ENCODE results near the gene CRYBG3.

DNA sequence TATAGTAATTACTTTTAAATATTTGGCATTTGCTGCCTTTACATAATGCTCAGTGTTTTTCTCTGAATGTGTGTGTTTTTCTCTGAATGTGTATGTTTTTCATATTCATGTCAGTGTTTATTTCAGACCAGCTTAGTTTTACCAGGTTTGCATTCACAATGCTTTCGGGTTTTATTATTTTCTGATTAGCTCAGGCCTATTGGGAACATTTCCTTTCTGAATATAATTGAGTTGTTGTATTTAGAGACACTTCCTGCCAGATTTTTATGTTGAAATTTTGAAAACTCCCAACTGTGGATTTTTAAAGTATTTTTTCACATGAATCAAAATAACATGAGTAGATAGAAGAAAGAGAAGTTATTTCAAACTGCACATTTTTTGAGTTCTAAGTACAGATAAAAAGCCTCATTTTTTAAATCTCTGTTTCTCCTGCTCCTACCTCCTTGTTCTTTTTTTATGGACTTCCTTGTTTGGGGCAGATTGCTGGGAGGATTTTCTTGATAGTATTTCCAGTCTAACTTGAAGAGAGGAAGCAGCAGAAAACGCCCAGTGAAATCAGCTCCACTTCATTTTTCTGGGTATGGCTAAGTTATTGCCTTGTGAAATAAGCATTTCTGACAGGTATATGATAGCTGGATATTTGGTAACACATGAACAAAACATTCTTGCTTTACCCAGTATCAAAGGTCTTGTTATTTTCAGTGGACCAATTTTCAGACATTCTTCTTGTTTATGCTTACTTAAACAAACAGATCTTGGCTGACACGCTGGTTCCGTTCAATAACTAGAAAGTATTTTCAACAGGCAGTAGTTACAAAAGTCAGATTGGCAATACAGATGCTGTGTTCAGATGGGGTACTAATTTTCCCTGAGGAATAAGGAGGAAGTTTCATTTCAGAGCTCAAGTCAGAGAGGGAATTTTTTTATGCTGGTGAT lies 79.8 kb downstream of the CRYBG3 start:
- TF ChIP-seq, protein P1, sequence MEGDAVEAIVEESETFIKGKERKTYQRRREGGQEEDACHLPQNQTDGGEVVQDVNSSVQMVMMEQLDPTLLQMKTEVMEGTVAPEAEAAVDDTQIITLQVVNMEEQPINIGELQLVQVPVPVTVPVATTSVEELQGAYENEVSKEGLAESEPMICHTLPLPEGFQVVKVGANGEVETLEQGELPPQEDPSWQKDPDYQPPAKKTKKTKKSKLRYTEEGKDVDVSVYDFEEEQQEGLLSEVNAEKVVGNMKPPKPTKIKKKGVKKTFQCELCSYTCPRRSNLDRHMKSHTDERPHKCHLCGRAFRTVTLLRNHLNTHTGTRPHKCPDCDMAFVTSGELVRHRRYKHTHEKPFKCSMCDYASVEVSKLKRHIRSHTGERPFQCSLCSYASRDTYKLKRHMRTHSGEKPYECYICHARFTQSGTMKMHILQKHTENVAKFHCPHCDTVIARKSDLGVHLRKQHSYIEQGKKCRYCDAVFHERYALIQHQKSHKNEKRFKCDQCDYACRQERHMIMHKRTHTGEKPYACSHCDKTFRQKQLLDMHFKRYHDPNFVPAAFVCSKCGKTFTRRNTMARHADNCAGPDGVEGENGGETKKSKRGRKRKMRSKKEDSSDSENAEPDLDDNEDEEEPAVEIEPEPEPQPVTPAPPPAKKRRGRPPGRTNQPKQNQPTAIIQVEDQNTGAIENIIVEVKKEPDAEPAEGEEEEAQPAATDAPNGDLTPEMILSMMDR (conservative IDR thresholded peaks at IDR 0.05) = no peak
- TF ChIP-seq EZH2 (IDR thresholded peaks at IDR 0.05; ENCODE audit: low read depth) = no peak
